Upper lobe of left lung (tissue), 4 donors: ENCODE results near the gene DYNC2H1.

Source experiments
- EP300 ChIP-seq, 4 donors: sonication (generic); formaldehyde crosslinking; IDR thresholded peaks; one replicate each; pipeline ENCODE4 v1.5.1; 2017; ENCODE audit warnings: antibody characterized with exemption in 4 of 4, control low read depth in 2 of 4
- POLR2AphosphoS5 ChIP-seq, 2 donors: sonication (generic); formaldehyde crosslinking; IDR thresholded peaks; one replicate each; pipeline ENCODE4 v1.5.1; 2017; ENCODE audit warnings: antibody characterized with exemption in 2 of 2
- TF ChIP-seq, protein P1 (sequence below), 6 experiments: fragments of 450-650 bp in 4 of 6; fragments of 200-600 bp in 2 of 6; sonication (generic) in 2 of 6; IDR thresholded peaks; one replicate each; pipeline ENCODE4 v1.5.1; 2016 to 2019; ENCODE audit warnings: antibody characterized with exemption in 6 of 6

DNA sequence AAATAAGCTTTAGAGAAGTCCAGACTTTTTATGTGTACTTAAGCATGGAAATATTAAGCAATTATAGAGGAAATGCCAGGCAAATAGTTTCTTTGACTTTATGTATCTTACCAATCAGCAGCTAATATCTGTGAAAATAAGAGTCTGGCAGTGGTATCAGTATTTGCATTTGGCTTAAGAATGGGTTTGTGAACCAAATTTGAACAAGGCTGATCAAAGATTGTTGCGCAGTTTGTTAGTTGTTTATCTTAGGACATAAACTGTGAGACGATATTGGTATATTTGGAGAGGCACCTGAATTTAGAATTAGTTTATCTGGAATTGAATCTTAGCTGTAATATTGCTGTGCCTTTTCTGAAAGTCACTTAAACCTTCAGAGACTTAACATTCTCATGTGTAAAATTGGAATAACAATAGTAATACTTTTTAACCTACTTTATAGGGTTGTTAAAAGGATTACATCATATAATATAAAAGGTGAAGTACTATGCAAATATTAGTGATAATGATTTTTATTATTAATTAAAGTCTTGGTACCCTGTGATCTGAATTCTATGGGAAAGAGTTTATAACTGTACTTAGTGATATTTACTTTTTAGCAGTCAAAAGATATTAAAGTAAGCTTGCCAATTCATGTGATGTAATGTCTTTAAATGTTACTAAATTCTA is 66.4 kb downstream of the DYNC2H1 start:
- TF ChIP-seq, protein P1, sequence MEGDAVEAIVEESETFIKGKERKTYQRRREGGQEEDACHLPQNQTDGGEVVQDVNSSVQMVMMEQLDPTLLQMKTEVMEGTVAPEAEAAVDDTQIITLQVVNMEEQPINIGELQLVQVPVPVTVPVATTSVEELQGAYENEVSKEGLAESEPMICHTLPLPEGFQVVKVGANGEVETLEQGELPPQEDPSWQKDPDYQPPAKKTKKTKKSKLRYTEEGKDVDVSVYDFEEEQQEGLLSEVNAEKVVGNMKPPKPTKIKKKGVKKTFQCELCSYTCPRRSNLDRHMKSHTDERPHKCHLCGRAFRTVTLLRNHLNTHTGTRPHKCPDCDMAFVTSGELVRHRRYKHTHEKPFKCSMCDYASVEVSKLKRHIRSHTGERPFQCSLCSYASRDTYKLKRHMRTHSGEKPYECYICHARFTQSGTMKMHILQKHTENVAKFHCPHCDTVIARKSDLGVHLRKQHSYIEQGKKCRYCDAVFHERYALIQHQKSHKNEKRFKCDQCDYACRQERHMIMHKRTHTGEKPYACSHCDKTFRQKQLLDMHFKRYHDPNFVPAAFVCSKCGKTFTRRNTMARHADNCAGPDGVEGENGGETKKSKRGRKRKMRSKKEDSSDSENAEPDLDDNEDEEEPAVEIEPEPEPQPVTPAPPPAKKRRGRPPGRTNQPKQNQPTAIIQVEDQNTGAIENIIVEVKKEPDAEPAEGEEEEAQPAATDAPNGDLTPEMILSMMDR (IDR thresholded peaks at IDR 0.05): no peak
- TF ChIP-seq POLR2AphosphoS5 (IDR thresholded peaks at IDR 0.05): no peak
- TF ChIP-seq EP300 (IDR thresholded peaks at IDR 0.05): no peak
